Right cardiac atrium (tissue), 5 donors: ENCODE measurements around the gene RBBP8NL. TPM values are rescaled to one million over a fixed set of nuclear protein-coding genes. Genes with fewer than 3 reads are reported as not detected.

Experiments used
- ATAC-seq, 2 donors: fragments of 200-7000 bp; cut with Tn5 transposase; one replicate each; pipeline versions ENCODE4 v1.8.0 to v1.9.1; 2020; ENCODE audit warnings: moderate library complexity in 2 of 2, mild to moderate bottlenecking in 1 of 2
- DNase-seq, 3 donors: peaks; one replicate each; pipeline ENCODE4 v3.0.0-alpha.2; 2020
- H3K27ac ChIP-seq: one replicate; pipeline ENCODE4 v1.5.1; 2013; ENCODE audit warnings: mild to moderate bottlenecking, low read length, control low read depth, moderate library complexity
- H3K27me3 ChIP-seq: one replicate; pipeline ENCODE4 v1.6.1; 2013; ENCODE audit not compliant: control insufficient read depth, insufficient read depth
- H3K4me1 ChIP-seq: one replicate; pipeline ENCODE4 v1.6.1; 2013; ENCODE audit warnings: low read length; ENCODE audit not compliant: control insufficient read depth, insufficient read depth
- H3K4me3 ChIP-seq: one replicate; pipeline ENCODE4 v1.5.1; 2013; ENCODE audit warnings: low read length, control low read depth
- H3K9me3 ChIP-seq: one replicate; pipeline ENCODE4 v1.6.1; 2013; ENCODE audit warnings: low read length; ENCODE audit not compliant: control insufficient read depth
- WGBS: extraction: QIAGEN DNeasy Blood & Tissue Kit; methylation state at CpG from one replicate; pipeline ENCODE4 v1.1.7; 2013; 5-methylcytosine and 5-hydroxymethylcytosine counted together
- intact Hi-C, 4 donors: fragments of 100-400 bp; cut with DNase I; formaldehyde crosslinking; loops; one replicate each; pipeline versions ENCODE4 v1.11.0 to v1.14.0; 2022 to 2023
- polyA plus RNA-seq: library from polyadenylated mRNA; stranded (reverse); fragments of 200-250 nt; gene quantifications from one replicate; pipeline ENCODE4 v1.2.3, GENCODE V29; 2013
- total RNA-seq, 4 donors: library from RNA; stranded (reverse); fragmentation: NEBNext Ultra II Directional; extraction: Animal tissue kit (Norgen Biotek cat#: 25700); gene quantifications; one replicate each; pipeline ENCODE4 v1.2.1, GENCODE V29; 2021
- donor health status: healthy with polysubstance abuse.
- donor health status: DM: no; HTN: yes; CAD: no.
- donor health status: DM: no; HTN: no; CAD: no.
- donor health status: DM: no; HTN: yes; CAD: no; lungs with severe emphysema.
- donor health status: DM: yes; HTN: yes; CAD: no.

Gene RBBP8NL
- total and polyA plus RNA-seq, 5 donors: not detected

DNA sequence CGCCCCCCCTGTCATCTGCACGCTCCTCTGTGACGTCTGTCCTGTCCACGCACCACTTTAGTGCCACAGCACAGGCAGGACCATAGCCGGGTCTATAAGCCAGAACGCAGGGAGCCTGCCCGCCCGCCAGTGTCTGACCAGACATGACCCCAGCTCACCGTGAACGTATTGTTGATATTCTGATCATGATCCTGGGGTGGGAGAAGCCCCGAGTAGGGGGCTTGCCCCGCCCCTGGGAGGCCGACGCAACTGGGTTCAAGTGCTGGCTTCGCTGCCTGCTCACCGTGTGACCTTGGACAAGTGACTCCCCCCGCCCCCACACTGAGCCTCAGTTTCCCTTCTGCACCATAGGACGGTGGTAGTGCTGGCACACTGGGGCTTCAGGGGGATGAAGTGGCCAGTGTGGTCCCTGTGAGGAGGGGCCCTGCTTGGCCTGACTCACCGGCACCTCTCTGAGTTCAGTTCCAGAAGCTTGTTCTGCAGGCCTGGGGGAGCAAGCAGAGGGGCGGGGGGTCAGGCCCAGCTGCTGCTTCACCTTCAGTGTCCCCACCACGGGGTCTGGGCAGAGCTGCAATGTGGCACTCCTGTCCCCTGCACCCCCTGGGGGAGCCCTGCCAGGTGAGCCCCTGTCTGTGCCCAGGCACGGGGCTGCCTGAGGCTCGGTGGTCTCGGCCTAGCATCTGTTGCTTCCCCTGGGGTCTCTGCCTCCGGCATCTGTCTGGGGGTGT lies 9.2 kb downstream of the RBBP8NL start:
- Histone ChIP-seq H3K9me3 (no peaks in the 10 kb centered on the region), H3K27me3 (no peaks in the 10 kb centered on the region), H3K4me3 (no peak overlapping the region), H3K4me1 (no peaks in the 10 kb centered on the region), H3K27ac (no peak overlapping the region)
- WGBS: 74% methylated on average over 25 of the region's 25 CpGs
- intact Hi-C loops: loop anchor here in 1 of 4 donors (10.0 kb wide), 2 partner anchors 77 to 197 kb away; no protein-coding TSS in a partner anchor
- ATAC-seq (no peak), DNase-seq (no peak)

DNA sequence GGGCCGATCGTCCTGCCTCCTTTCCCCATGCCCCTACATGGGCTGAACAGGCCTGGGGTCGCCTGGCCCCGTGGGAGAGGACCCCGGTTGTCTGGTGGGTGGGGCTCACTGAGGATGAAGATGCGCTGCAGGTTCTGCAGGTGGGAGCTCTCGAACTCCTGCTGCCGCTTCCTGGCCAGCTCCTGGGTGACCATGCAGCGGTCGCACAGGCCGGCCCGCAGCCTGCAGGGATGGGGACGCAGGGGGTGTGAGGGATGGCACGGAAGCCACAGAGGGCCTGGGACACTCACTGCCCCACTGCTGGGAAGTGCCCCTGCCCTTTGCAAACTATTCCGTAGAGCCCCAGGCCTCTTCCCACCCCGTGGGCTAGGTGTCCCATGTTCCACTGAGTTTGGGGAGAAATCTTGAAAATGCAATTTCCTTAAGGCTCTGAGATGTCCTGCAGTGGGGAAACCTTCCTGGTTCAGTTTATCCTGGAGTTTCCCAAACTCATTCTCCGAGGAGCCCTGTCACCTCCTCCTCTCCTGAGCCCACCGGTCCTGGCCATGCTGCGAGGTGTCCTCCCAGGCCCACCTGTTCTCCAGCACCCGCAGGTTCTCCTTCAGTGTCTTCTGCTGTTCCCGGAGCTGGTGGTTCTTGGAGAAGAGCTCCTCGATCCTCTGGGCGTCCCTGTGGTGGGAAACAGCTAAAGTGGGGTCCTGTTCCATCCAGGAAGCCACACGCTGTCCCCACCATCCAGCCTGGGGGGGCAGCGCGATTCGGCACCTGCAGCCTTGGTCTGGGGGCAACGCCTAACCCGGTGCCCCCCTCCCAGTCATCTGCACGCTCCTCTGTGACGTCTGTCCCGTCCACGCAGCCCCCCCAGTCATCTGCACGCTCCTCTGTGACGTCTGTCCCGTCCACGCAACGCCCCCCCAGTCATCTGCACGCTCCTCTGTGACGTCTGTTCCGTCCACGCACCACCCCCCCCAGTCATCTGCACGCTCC lies 10.4 kb downstream of the RBBP8NL start:
- intact Hi-C loops: loop anchor here in 1 of 4 donors (10.0 kb wide), 2 partner anchors 78 to 198 kb away; no protein-coding TSS in a partner anchor
- Histone ChIP-seq H3K4me3 (no peak overlapping the region), H3K27ac (no peak overlapping the region), H3K4me1 (no peaks in the 10 kb centered on the region), H3K27me3 (no peaks in the 10 kb centered on the region), H3K9me3 (no peaks in the 10 kb centered on the region)
- no peak for ATAC-seq
- no peak for DNase-seq
- 80% methylated on average over 43 of the region's 43 CpGs for WGBS

DNA sequence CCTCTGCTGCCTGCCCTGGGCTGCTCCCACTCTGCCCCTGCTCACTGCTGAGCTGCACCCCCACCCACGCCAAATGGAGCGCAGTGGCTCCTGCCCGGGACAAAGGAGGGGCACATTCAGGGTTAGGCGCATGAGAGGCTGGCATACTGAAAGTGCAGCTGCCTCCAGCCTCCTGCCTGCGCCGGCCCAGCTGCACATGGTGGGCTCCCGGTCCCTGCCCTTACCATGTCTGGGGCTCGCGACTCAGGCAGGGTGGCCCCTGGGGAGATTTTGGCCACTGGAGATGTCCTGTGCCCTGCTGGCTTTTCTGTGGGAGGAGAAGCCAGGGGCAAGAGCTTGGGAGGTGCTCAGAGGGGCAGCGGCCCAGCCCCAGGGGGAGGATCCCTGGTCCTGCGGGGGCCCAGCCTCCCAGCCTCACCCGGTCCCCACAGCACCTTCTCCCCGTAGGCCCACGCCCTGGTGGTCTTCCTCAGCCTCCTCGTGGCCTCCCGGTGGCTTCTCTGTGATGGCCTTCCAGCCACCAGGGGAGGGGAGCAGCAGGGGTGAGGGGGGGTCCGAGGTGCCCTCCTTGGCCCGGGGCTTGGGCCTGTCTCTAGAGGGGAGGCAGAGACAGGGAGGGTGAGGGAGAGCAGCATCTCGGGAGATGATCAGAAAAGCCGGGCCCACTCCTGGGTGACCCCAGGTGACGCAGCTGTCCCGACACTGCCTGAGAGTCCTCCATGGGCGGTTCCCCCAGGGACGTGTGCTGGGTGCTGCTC lies 11.8 kb downstream of the RBBP8NL start:
- Histone ChIP-seq H3K27me3 (no peaks in the 10 kb centered on the region), H3K9me3 (no peaks in the 10 kb centered on the region), H3K27ac (no peak overlapping the region), H3K4me3 (no peak overlapping the region), H3K4me1 (no peaks in the 10 kb centered on the region)
- intact Hi-C loops: loop anchor here in 1 of 4 donors (10.0 kb wide), 2 partner anchors 79 to 199 kb away; no protein-coding TSS in a partner anchor
- 79% methylated on average over 24 of the region's 24 CpGs for WGBS
- DNase-seq (no peak), ATAC-seq (no peak)

DNA sequence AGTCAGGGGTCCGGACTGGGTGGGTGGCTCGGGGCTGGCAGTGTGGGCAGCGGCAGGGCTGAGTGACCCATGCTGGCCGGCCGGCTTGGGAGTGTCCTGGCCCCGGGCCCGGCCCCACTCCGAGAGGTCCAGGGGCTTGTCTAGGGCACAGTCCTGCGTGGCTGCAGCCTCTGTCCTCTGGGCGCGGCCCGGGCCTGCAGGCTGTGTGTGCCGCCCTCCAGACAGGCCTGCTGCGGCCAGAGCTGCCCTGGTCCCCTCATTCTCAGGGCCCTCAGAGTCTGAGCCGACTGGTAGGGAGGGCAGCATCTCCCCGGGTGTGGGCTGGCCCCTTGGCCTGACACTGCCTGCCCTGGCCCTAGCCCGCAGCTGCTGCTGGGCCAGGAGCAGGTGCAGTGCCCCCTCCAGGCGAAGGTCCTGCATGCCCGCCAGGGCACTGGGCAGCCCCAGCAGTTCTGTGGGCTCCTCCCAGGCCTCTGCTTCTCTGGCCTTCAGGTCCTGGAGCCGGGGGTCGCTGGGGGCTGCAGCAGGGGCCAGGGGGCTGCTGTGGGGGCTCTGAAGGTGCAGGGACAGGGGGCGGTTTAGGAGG lies 13.3 kb downstream of the RBBP8NL start:
- intact Hi-C loops: loop anchor here in 2 of 4 donors (5.0 to 10.0 kb wide), 3 partner anchors 73 to 201 kb away; no protein-coding TSS in a partner anchor
- ATAC-seq (no peak), DNase-seq (no peak)
- Histone ChIP-seq H3K9me3 (no peaks in the 10 kb centered on the region), H3K4me3 (no peak overlapping the region), H3K27me3 (no peaks in the 10 kb centered on the region), H3K4me1 (no peaks in the 10 kb centered on the region), H3K27ac (no peak overlapping the region)
- WGBS: 83% methylated on average over 22 of the region's 22 CpGs

DNA sequence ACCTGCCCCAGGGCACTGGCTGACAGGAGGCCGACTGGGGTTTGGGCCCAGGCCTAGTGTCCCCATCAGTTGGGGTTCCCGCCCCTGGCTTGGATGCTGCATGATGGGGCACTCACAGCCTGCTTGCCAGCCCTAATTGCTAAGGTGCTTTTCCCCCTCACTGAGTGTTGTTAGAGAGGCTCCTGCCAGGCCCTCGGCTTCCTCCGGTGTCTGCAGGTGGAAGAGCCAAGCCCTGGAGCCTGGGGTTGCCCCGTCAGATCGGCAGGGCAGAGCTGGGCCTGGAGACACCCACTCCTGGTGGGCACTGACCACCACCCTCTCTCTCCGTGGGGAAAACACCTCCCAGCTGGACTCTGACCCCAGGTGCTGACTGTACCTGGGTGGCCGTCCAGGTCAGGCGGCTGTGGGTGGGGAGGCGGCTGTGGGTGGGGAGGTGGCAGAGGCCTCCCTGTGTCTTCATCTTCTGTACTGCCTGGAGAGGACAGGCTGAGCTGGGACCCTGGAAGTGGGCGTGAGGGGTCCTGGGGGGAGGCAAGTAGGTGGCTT lies 14.2 kb downstream of the RBBP8NL start:
- 90% methylated on average over 11 of the region's 11 CpGs for WGBS
- DNase-seq: no peak
- intact Hi-C loops: loop anchor here in 2 of 4 donors (5.0 to 10.0 kb wide), 3 partner anchors 74 to 202 kb away; no protein-coding TSS in a partner anchor

DNA sequence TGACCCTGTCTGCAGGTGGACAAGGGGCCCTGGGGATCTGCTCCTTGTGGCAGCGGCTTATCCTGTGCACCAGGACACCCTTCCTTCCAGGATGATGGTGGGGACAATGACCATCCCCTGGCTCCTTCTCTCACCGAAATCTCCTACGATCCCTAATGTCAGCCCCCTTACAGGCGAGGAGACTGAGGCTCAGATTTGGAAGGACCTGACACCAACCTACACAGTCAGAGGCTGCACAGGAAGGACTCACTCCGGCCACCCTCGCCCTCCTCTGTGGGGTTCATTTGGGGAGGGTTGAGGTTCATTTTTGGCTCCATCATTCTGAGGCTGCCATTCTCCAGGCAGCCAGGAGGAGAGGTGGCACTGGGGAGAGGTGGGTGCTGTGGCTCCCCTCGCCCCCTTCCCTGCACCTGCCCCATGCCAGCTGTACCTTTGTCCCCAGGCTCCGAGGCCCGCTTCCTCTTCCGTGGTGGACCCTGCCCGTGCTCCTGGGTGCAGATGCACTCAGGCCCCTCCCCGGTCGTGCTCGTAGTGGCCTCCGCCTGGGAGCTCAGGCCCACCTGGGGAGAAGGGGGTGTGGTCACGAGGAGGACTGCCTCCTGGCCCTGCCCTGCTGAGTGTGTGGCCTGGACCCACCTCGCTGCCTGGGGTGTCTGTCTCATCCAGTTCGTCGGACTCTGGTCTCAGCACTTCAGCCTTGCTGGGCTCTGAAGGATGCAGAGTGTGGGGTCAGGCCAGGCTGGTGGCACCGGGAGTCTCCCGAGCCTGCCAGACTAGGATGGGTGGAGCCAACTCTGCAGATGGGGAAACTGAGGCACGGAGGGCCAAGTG lies 14.9 kb downstream of the RBBP8NL start:
- ATAC-seq: no peak
- intact Hi-C loops: loop anchor here in 2 of 4 donors (5.0 to 10.0 kb wide), 3 partner anchors 75 to 202 kb away; no protein-coding TSS in a partner anchor
- Histone ChIP-seq H3K27me3 (no peaks in the 10 kb centered on the region), H3K9me3 (no peaks in the 10 kb centered on the region), H3K27ac (no peak overlapping the region), H3K4me1 (no peaks in the 10 kb centered on the region), H3K4me3 (no peak overlapping the region)
- 78% methylated on average over 22 of the region's 22 CpGs for WGBS
- no peak for DNase-seq

More for the DNA sequence above, 14.2 kb downstream of the RBBP8NL start:
- Histone ChIP-seq H3K9me3 (no peaks in the 10 kb centered on the region), H3K27ac (no peak overlapping the region), H3K4me1 (no peaks in the 10 kb centered on the region), H3K27me3 (no peaks in the 10 kb centered on the region), H3K4me3 (no peak overlapping the region)
- no peak for ATAC-seq

DNA sequence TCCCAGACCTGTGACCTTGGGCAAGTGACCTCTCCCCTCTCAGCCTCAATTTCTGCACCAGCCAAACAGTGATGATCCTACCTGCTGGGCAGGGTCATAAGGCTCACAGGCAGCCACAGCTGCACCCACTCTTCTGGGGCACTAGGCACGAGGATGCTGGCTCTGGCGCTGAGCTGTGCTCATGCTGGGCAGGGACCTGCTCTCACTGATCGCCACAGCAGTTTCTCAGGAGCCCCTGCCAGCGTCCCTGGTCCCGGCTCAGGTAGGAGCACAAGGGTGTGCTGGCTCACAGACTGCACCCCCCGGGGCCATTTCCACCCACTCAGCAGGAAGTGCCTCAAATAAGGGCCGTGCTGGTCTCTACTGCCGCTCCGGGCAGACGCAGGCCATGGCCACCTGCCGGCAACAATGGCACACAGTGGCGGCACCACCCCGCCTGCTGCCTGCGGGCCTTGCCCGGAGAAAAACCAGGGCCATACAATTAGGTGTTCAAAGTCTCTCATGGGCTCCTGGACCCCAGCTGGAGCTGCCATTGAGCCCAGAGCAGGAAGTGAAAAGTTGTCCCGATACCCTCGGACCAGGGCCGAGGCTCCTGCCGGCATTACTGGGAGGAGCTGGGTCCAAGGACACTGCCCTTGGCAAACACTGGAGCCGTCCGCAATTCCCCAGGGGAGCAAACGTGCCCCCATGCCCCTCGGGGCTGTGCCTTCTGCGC lies 15.7 kb downstream of the RBBP8NL start:
- Histone ChIP-seq H3K9me3 (no peaks in the 10 kb centered on the region), H3K4me3 (no peak overlapping the region), H3K27ac (no peak overlapping the region), H3K4me1 (no peaks in the 10 kb centered on the region), H3K27me3 (no peaks in the 10 kb centered on the region)
- ATAC-seq (no peak), DNase-seq (no peak)
- intact Hi-C loops: loop anchor here in 2 of 4 donors (5.0 to 10.0 kb wide), 3 partner anchors 76 to 203 kb away; no protein-coding TSS in a partner anchor
- 79% methylated on average over 24 of the region's 24 CpGs for WGBS

DNA sequence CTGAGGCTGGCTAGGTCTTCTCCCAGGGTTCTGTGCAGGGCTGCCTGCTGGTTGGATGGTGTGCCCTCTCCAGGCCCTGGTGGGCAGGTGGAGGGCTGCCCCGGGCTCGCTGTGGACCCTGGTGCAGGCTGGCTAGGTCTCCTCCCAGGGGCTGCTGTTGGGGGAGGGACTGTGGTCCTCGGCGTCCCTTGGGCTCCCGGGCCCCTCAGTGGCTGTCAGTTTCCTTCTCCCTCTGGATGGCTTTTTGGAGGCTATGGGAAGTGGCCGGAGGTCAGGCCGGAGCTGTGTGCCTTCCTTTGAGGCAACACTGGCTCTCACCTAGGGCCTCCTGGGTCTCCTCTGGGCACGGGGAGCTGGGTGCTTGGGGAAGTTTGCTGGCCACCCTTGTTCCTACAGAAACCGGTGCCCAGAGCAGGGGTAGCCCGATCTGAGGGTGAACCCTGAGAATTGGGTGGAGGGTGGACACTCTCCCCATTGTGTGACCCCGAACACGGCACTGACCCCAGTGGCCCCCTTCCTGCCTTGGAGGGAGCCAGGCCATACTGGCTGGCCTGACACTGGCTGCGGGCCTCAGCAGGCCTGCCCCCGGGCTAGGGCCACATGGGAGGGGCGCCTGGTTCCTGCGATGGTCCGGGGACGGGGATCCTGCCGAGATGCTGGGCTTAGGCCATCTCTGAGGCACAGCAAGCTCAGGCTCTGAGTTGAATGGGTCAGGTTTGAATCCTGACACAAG lies 16.4 kb downstream of the RBBP8NL start:
- no peak for ATAC-seq
- H3K9me3 ChIP-seq: no peaks in the 10 kb centered on the region
- no peak for DNase-seq
- H3K27me3 ChIP-seq: no peaks in the 10 kb centered on the region
- intact Hi-C loops: loop anchor here in 2 of 4 donors (5.0 to 10.0 kb wide), 3 partner anchors 76 to 204 kb away; no protein-coding TSS in a partner anchor
- H3K4me3 ChIP-seq: no peak overlapping the region
- whole genome bisulfite sequencing: 74% methylated on average over 19 of the region's 19 CpGs
- no peak overlapping the region for H3K27ac ChIP-seq
- H3K4me1 ChIP-seq: peaks cover 2% of the 10 kb centered on the region
